ENCODE measurements around the gene ARHGAP4.

The ARHGAP4 gene

DNA sequence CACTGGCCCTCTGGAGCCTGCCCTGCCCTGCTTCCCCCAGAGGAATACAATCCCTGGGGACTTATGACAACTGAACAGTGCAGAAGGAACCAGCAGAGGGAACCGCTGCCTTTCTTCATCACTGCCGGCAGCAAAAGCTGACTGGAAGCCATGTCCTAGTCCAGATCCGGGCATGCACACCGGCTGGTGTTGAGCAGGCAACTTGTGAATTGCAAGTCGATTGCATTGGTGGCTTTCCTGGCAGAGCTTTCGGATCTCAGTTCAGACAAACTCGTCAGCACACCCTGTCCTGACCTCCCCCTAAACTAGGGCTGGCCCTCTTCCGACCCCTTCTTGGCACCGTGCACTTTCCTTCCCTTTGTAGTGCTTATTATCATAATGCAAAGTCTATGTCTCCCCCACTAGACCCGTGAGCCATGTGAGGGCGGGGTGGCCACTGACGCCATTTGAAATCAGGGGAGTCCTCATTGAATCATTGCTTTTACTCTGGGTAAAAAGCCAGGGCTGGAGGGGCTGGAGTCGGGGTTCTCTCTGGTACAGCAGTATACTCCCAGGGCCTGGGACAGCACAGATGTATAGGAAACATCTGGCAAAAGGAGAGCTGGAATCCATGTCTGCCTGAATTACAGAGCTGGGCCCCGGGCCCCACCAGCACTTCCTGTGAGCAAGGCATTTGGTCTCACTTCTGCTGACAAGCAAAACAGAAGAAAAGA, 1.8 kb downstream of the ARHGAP4 start:
- DNase-seq = peak; percentile 36

DNA sequence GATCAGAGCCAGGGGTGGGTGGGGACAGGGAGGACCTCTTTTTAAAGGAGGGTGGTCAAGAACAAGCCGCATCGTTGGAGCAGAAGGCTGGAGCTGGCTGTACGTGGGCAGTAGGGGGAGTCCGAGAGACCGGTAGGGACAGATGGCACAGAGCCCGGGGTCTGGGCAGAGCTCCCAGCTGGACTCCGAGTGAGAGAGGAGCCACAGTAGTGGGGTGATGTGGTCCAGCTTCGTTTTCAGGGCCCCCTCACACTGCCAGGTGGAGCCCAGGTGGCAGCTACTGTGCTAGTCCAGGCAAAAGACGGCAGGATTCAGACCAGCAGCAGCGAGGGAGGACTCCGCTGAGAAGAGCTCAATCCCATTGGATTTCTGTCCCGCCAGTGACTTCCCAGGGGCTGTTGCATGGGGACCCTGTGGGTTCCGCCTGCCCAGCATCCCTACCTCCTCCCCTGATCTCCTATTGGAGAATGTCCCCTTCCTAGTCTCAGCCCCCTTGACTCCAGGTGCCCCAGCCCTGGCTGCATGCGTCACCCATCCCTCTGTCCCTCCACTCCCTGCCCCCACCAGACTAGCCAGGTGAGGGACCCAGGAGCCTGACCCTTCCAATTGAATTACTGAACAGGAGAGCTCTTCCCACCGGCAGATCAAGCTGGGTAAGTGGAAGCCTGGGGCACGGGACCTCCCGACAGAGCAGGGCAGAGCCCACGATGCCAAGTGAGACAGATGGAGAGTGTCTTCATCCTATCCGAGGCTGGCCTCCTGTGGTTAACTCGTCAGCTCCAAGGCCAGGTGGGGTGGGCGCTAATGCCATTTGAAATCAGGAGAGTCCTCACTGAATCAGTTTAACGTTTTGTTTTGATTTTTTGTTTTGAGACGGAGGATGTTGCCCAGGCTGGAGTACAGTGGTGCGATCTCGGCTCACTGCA, 2.9 kb downstream of the ARHGAP4 start:
- DNase-seq = no peak

DNA sequence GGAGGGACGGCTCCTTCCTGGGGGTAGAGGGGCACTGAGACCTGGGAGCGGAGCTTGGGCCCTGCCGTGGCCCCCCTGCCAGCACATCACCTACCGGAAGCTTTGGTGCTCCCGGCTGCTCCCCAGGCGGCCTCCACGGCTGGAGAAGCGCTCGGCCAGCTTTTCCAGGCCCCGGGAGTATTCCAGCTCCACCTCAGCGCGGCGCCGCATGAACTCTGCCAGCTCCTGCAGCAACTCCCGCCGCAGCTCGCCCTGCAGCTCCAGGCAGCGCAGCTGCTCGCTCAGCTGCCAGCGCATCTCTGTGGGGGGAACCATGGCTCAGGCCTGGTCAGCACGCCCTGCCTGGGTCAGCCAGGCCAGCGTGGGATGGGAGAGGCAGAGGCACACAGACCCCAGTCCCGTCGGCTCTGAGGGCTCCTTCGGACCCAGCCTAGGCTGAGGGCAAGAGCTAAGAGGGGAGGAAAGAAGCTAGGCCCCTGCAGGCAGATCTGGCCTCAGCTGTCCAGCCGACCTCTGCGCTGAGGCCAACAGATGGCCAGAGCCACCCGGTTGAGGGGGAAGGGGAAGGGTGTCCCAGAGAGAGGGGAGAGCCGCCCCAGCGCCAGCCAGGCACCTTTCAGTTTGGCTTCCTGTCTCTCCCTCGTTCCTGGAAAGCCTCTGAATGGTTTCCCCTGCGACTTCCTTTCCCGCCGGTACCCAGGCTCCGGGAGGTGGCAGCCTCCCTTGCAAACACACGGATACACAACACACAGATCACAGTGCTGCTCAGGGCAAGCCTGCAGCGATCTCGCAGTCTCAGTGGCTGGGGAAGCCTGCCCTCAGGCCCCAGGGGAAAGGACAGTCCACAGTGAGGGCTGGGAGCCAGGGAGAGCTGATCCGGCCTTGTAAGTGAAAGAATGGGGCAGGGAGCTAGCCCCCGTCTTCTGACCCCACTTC, 4.3 kb downstream of the ARHGAP4 start:
- DNase-seq = no peak

DNA sequence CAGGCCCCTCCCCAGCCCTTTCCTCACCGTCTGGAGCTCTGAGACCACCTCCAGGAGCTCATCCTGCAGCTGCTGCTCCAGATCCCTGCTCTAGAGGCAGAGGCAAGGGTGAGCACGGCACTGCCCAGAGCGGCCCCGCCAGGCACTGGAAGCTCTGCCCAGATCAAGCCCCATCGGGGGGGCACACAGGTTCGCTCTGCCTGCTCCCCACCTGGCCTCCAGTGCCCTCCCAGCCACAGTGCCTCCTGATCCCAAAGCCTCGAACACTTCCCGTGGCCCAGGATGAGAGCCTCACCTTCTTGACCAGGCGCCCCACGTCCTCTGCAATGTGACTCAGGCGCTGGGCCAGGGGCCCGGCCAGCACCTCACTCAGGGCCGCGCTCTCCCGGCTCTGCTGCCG, 5.0 kb downstream of the ARHGAP4 start:
- no peak for DNase-seq

DNA sequence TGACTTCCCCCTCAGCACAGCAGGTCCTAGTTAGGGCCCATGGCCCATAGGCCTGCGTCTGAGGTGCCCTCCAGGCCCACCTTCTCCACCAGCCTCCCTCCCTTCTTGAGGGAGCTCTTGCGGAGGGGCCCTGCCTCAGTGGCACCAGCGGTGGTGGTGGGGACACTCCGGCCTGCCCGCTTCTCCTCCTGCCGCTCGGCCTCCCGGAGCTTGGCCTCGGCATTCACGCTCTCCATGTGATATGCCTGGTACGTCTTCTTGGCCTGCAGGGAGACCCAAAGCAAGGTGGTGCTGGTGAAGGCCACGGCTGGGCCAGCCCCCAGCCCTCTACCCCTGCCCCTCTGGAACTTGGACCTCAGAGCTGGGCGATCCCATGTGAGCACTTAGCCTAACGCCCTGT, 5.5 kb downstream of the ARHGAP4 start:
- no peak for DNase-seq

DNA sequence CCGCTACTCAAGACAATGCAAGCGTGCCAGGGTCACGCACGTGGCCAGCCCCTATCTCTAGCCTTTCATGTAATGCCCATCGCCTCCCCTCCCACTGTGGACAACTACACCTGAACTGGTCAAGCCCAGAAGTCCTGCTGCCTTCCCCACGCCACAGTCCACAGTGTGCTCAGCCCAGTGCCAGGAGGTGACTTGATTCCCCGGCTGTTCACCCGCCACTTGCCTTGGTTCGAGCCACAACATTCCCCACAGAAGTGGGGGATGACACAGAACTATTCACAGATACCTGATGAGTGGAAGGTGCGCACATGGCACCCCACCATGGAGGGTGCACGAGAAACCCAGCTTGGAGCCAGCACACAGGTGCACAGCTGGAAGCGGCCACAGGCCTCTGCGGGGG, 6.8 kb downstream of the ARHGAP4 start:
- DNase-seq = no peak

DNA sequence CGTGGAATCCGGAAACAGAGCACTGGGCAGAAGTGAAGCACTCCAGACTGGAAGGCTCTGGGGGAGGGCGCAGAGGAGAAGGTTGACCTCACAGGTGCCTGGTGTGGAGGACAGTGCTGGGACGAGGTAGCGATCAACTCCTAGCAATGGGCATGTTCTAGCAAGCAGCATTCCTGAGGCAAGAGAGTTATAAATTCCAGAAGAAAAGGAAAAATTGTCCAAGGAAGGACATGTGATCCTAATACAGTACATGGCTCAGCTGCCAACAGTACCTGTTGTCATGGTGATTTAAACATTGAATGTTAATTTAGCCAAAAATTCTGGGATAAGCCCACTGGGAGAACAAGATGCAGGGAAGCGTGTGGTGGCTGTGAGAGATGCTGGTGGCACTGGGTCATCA, 8.2 kb downstream of the ARHGAP4 start:
- DNase-seq = no peak

DNA sequence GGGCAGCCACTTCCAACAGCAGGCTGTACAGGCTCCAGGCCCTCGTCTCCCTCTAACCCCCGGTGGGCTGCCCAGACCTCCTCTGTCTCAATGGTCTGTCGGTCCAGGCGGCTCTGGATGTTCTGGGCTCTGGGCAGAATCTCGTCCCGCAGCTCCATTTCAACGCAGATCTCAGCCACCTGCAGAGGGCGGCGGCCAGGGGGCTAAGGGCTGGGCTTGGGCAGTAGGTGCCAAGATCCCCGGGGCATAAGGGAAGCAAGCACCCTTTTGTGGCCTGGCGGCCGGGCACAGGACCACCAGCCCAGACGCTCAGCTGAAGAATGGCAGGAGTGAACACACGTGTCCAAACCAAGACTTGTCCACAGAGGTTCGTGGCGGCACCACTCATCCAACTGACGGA, 12.4 kb downstream of the ARHGAP4 start:
- DNase-seq = no peak

DNA sequence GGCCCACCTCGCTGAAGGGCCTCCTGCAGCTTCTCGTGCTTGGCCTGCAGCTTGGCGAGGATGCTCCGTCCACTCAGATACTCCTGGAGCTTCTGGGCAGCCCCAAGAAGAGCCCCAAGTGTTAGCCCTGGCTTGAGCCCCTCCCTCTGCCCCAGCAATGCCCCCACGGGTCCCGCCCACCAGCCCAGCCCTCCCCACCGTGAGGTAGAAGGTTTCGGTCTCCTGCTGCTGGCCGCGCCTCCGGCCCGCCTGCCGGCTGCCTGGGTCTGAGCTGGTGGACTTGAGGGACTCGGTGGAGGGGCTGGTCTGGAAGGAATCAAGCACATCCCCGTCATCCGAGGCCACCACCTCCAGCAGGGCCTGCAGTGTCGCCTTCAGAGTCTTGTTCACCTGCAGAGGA, 12.9 kb downstream of the ARHGAP4 start:
- no peak for DNase-seq

DNA sequence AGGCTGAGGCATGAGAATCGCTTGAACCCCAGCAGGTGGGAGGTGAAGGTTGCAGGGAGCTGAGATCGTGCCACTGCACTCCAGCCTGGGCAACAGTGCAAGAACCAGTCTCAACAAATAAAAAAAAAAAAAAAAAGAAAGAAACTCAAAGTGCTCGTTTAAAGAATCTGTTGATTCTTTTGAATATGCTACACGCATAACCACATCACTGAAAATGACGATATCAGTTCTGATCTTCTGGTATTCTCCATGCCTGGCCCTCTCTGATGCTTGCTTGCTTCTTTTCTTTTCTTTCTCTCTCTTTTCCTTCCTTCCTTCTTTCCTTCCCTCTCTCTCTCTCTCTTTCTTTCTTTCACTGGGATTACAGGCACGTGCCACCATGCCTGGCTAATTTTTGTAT, 14.3 kb downstream of the ARHGAP4 start:
- DNase-seq = no peak

DNA sequence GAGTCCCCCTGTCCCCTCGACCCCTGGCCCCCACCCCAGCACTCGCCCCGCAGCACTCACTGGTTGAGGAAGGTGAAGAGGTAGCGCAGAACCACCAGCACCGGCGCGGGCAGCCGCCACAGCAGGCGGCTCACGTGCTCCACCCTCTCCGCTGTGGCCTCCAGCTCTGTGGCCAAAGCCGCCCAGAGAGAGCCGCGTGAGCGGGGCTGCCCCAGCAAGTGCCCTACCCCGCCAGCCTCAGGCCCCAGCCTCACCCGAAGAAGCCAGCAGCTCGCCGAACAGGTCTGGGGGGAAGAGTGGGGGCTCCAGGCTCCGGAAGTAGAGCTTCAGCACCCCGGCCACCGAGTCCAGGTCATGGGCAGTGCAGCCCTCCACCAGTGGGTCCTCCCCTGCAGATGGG, 15.6 kb downstream of the ARHGAP4 start:
- DNase-seq = no peak

DNA sequence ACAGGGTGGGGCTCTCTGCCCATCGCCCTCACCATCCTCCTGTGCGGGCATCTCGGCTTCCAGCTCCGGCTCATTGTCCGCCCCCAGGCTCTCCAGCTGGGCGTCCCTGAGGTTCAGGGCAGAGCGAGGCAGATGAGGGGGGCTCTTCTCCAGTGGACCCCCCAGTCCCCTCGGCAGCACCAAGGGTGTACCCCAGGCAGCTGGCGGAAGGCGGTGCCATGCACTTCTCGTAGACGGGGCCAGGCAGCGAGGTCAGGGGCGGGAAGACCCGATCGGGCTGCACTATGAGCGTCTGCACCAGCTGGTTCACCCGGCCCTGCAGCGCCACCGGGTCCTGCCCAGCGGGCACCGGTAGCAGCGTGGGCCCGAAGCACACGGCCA, 16.1 kb downstream of the ARHGAP4 start:
- DNase-seq = no peak

DNA sequence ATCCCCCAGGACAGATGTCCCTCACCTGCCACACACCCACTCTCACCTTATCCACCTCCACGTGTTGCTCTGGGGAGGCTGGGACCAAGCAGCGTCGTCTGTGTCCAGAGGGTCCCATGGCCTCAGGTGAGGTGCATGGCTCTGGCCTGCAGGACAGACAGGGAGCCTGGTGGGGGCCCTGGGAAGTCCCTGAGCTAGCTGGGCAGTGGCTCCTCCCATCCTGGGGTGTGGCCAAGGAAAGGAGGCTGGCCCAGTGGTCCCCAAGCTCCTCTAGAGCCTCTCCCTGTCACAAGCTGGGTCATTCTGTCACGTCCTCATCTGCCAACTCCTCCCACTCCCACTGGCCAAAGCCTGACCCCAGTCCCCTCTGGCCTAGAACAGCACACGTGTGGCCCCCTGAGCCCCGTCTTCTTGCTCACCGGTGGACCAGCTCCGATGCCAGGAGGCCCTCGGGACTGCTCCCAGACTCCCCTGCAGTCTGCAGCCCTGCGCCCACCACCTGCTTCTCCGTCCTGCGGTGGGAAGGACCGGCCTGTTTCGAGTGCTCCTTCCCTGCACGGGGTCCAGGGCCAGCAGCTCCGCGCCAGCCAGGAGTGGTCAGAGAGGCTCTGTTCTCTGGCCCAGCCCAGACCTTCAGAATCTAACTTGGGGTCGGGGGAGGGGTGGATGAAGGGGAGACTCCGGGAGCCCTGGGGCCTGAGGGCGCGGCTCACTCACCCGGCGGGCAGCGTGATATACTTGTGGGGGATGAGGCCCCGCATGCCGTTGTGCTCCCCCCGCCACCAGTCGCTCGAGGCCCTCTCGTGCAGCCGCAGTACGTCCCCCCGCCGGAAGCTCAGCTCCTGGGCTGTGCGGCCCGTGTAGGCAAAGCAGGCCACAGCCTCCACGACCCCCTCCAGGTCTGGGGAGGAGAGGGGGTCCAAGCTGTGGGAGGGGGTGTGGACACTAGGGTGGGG, 16.8 kb downstream of the ARHGAP4 start:
- no peak for DNase-seq

DNA sequence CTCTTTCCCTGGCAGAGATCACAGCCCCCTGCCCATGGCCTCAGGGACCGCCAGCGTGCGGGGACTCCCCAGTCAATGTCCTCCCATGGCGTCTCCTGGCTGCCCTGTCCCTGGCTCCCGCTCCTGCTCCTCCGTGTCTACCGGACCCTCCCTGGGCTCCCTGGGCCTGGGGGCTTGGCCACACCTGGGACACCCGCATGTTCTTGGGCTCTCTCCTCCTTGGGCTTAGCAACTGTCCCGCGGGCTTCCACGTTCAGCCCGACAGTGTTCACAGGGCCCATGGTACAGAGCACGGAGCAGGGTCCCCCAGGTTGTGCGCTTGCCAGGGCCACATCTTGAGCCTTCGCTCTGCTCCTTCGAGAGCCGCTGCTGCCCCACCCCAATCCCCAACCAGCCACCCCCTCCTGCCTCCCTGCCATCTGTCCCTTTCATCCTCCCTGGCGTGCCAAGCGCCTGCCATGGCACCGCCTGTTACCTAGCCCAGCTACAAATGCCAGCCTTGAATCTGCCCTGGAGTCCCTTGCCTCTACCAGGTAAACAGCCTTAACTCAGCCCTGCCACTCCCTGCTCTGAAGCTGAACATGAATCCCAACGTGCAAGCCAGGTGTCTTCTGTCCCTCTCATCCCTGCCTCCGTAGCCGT, 17.7 kb downstream of the ARHGAP4 start:
- DNase-seq = no peak

DNA sequence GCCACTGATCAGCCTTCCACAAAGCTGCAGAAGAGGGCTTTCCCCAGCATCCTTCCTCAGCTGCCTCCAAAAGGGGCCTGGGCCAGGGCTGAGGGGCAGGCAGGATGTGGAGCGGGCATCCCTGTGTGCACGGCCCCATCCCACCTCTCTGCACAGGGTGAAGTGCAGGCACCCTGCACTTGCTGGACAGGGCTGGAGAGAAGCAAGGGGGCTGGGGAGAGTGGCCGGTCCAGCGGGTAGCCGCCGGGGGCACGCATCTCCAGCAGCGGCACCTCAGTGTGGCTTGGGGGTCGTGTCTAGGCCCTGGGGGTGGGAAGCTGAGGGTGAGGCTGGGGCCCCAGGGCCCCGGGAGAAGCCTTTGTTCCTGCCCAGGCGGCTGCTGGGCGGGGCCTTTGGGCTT, 18.6 kb downstream of the ARHGAP4 start:
- DNase-seq = no peak

DNA sequence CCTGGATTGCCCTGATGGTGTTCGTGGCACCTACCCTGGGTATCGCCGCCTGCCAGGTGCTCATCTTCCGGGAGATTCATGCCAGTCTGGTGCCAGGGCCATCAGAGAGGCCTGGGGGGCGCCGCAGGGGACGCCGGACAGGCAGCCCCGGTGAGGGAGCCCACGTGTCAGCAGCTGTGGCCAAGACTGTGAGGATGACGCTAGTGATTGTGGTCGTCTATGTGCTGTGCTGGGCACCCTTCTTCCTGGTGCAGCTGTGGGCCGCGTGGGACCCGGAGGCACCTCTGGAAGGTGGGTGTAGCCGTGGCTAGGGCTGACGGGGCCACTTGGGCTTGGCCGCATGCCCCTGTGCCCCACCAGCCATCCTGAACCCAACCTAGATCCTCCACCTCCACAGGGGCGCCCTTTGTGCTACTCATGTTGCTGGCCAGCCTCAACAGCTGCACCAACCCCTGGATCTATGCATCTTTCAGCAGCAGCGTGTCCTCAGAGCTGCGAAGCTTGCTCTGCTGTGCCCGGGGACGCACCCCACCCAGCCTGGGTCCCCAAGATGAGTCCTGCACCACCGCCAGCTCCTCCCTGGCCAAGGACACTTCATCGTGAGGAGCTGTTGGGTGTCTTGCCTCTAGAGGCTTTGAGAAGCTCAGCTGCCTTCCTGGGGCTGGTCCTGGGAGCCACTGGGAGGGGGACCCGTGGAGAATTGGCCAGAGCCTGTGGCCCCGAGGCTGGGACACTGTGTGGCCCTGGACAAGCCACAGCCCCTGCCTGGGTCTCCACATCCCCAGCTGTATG, 19.7 kb downstream of the ARHGAP4 start:
- DNase-seq = peak; percentile 17

DNA sequence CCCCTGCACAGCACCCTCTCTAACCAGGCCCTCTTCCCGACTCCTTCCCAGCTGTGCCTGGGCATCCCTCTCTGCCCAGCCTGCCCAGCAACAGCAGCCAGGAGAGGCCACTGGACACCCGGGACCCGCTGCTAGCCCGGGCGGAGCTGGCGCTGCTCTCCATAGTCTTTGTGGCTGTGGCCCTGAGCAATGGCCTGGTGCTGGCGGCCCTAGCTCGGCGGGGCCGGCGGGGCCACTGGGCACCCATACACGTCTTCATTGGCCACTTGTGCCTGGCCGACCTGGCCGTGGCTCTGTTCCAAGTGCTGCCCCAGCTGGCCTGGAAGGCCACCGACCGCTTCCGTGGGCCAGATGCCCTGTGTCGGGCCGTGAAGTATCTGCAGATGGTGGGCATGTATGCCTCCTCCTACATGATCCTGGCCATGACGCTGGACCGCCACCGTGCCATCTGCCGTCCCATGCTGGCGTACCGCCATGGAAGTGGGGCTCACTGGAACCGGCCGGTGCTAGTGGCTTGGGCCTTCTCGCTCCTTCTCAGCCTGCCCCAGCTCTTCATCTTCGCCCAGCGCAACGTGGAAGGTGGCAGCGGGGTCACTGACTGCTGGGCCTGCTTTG, 20.5 kb downstream of the ARHGAP4 start:
- no peak for DNase-seq

DNA sequence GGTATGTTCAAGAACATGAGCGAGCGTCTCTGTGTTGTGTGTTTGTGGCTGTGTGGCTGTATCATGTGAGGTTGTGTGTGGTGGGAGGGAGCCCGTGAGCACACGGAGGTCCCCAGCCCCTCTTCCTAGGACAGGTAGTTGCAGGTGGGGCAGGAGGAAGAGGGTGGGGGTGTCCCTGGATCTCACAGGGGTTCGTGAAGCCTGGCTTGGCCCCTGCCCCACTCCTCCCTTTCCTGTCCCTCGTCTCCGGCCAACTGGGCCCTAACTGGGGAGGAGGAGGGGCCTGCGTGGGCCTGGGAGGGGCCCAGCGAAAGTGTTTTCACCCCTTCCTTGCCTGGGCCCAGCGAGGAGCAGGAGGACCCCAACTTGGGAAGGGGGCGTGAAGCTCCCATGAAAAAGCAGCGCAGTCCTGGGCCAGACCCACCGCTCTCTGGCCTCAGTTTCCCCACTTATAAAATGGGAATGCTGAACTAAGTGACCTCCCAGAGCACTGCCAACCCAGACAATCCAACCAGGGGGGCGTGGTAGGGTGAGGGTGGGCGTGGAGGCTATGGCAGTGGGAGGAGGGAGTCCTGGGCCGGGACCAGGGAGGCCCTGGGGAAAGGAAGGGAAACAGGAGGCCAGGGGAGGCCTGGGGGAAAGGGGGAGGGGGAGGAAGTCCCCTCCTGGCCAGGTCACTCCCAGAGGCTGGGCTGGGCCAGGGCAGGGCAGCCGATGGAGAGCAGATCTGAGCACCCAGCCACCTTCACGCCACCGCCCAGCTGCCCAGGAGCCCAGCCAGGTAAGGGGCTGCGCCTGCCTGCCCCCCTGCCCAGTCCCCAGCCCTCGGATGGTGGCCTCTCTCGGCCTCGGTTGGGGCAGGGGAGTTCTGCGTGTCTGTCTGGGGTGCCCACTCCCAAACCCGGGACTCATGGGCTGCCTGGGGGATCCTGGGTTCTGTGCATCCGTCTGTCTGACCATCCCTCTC, 21.8 kb downstream of the ARHGAP4 start, which contains the start of gene AVPR2:
Gene AVPR2, plus strand, starts transcription at position 683 of the 967 bp plus-strand sequence. CDS start 473 bp downstream, outside the sequence.
- DNase-seq = no peak

Data from CD4-positive, alpha-beta T cell treated with Interleukin-4 for 4 hours (primary cell).